Measurements from ENCODE around the gene DFFB. TPM values are rescaled to one million over a fixed set of nuclear protein-coding genes. Genes with fewer than 3 reads are reported as not detected.

DFFB gene
- total RNA-seq, 1 experiment from 2014 or later, result 9.0 TPM

DNA sequence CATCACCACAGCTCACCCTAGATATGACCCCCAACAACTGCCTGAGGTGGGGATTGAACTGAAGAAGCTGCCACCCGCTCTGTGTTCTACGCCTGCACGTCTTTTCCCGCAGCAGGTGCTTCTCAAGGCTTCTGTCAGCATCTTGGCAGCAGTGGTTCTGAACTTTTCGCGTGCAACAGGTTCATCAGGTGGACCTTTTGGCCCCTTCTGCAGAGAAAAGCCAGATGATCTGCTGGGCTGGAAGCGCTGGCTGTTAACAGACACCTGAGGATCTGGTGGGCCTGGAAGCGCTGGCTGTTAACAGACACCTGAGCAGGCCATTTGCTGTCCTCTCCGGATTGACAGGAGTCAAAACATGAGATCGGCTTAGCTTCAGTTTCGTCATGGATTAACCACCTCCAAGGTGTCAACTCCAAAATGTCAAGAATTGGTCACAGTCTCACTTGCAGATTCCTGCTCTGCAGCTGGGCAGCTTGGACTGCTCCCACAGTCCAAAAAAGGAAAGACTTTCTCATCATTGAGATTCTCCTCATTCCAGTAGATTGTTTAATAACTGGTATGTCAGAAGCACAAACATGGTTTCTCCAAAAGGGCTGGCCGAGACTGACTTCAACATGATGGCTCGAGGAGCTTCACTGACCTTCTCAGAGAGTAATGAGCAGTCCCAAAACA is 38.1 kb downstream of the DFFB start:
- TF ChIP-seq ATF3 (IDR thresholded peaks at IDR 0.05) (no peak), TCF7L2 (IDR thresholded peaks at IDR 0.05; ENCODE audit: borderline replicate concordance, extremely low read depth, insufficient read depth, insufficient read length) (no peak), CTCF (IDR thresholded peaks at IDR 0.05 in 2 of 3, conservative IDR thresholded peaks at IDR 0.05 in 1 of 3; ENCODE audit: borderline replicate concordance in 1 of 3, insufficient read depth in 1 of 3, low read depth in 2 of 3, low read length in 2 of 3) (no peak), SP1 (IDR thresholded peaks at IDR 0.05; ENCODE audit: low read depth) (no peak), RAD21 (IDR thresholded peaks at IDR 0.05; ENCODE audit: low read depth) (no peak), EZH2phosphoT487 (IDR thresholded peaks at IDR 0.05; ENCODE audit: borderline replicate concordance) (no peak), SIN3A (IDR thresholded peaks at IDR 0.05; ENCODE audit: low read depth) (no peak)
- BruUV-seq (replicated peaks), result no TSS peak
- Histone ChIP-seq H3K27me3 (ENCODE audit: insufficient read depth, low read length) (no peaks in the 10 kb centered on the region), H3K9me3 (ENCODE audit: control insufficient read depth in 1 of 2, insufficient read depth in 1 of 2, low read depth in 1 of 2, low read length in 2 of 2) (no peaks in the 10 kb centered on the region), H3K4me2 (ENCODE audit: low read length) (no peak overlapping the region), H3K4me1 (ENCODE audit: control insufficient read depth in 1 of 2, insufficient read depth in 2 of 2, low read length in 2 of 2) (peaks cover 0 to 9% of the 10 kb centered on the region in 2 experiments; a peak in 1 of 4 replicates), H3K27ac (ENCODE audit: low read depth, low read length) (no peak overlapping the region), H3K79me2 (ENCODE audit: insufficient read depth, low read length) (peaks cover 81% of the 10 kb centered on the region), H3K4me3 (replicated peaks in 1 of 2; ENCODE audit: low read depth in 1 of 2, low read length in 2 of 2) (no peak overlapping the region), H3K9ac (ENCODE audit: low read length) (no peak overlapping the region), H2AFZ (ENCODE audit: low read depth, low read length, poor library complexity, severe bottlenecking) (no peak overlapping the region), H3K9me2 (ENCODE audit: insufficient read depth) (no peaks in the 10 kb centered on the region), H4K20me1 (ENCODE audit: insufficient read depth) (no peaks in the 10 kb centered on the region), H3K36me3 (ENCODE audit: control insufficient read depth in 1 of 2, insufficient read depth in 2 of 2, low read length in 2 of 2) (peaks cover under 1 to 11% of the 10 kb centered on the region in 2 experiments; a peak in 3 of 4 replicates)
- ChIA-PET CTCF (no interaction called here), POLR2A (no interaction called here), RAD21 (ENCODE audit: low non-redundant PET in 1 of 2, low total read pairs in 2 of 2, uncharacterized antibody in 2 of 2, unreplicated experiment in 2 of 2) (no interaction called here)
- ATAC-seq (no peak), DNase-seq (ENCODE audit: low read depth, low spot score) (no peak)
- intact Hi-C loops (cut with micrococcal nuclease), result no loop called here
